Measurements from ENCODE around the gene LDB2.
"Not testable (repeated sequence)": the region's sequence is repeated elsewhere in the genome, so short reads cannot be mapped to it uniquely, and the experiment has no call there.

The LDB2 gene

GRCh38 chr4:16897991-16898827, at the start of gene LDB2:
LDB2 (minus strand) TSS chr4:16898645.
- DNase-seq: no peak

- DNase-seq: no peak
Measured at GRCh38 chr4:16942491-16942890, 44.0 kb upstream of the LDB2 start.

- no peak for DNase-seq
Measured at GRCh38 chr4:16939178-16939577, 40.7 kb upstream of the LDB2 start.

GRCh38 chr4:16938512-16939040, 40.1 kb upstream of the LDB2 start:
- no peak for DNase-seq

GRCh38 chr4:16931339-16932305, 33.2 kb upstream of the LDB2 start:
- no peak for DNase-seq

GRCh38 chr4:16926214-16926613, 27.8 kb upstream of the LDB2 start:
- no peak for DNase-seq

- DNase-seq: not testable (repeated sequence)
Measured at GRCh38 chr4:16918716-16919115, 20.3 kb upstream of the LDB2 start.

- DNase-seq: peak; percentile 63 to 65
Measured at GRCh38 chr4:16916719-16917337, 18.4 kb upstream of the LDB2 start.

- DNase-seq: no peak
Measured at GRCh38 chr4:16916031-16916430, 17.6 kb upstream of the LDB2 start.

- DNase-seq: no peak
Measured at GRCh38 chr4:16914208-16914607, 15.8 kb upstream of the LDB2 start.

- DNase-seq: no peak
Measured at GRCh38 chr4:16912896-16913295, 14.5 kb upstream of the LDB2 start.

- no peak for DNase-seq
Measured at GRCh38 chr4:16909281-16909680, 10.8 kb upstream of the LDB2 start.

GRCh38 chr4:16908377-16909021, 10.1 kb upstream of the LDB2 start:
- no peak for DNase-seq

- no peak for DNase-seq
Measured at GRCh38 chr4:16900325-16900724, 1.9 kb upstream of the LDB2 start.

- DNase-seq: no peak
Measured at GRCh38 chr4:16896881-16897750, 1.3 kb downstream of the LDB2 start.

GRCh38 chr4:16894406-16894805, 4.0 kb downstream of the LDB2 start:
- DNase-seq: no peak

- peak in 1 of 2 experiments; percentile 6 for DNase-seq
Measured at GRCh38 chr4:16893141-16893651, 5.2 kb downstream of the LDB2 start.

- no peak for DNase-seq
Measured at GRCh38 chr4:16890651-16891050, 7.8 kb downstream of the LDB2 start.

GRCh38 chr4:16889945-16890344, 8.5 kb downstream of the LDB2 start:
- DNase-seq: no peak

- no peak for DNase-seq
Measured at GRCh38 chr4:16887887-16888286, 10.6 kb downstream of the LDB2 start.
